HUDEP-2 (cell line): ENCODE results near the gene COL8A2.

Experiments
- DNase-seq, 76 experiments: peaks; one replicate each; lab custom pipeline; 2025; ENCODE audit not compliant: unreplicated experiment in 76 of 76; lab: John Stamatoyannopoulos, UW

COL8A2 gene

DNA sequence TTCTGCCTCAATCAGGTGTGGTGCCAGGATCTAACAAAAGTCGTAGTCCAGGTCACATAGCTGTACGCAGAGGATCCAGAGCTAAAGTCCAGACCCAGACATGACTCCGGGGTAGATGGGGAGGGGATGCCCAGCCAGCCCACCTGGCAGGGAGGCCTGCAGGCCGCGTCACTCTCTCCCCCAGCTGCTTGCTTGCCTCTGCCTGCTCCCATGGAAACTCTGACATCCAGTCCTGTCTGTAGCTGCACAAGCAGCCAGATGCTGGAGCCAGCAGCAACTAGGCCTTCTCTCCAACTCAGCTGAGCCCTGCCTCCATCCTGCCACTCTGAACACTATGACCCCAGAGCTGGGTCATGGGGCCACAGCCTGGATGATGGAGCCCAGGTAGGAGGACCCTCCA is 8.1 kb downstream of the COL8A2 start:
- DNase-seq, result no peak

DNA sequence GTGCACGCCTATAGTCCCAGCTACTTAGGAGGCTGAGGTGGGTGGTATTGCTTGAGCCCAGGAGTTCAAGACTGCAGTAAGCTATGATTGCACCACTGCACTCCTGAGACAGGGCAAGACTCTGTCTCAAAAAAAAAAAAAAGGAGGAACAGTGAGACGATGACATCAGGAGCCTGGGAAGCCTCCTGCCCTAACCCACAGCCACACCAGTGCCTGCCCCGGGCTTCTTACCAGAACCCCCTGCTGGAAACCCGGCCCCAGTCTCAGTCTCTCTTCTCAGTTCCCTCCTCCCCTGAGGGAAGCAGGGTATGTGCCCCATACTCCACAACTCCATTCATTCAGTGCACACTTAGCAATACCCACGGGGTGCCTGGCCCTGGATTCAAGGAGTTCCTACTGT is 9.1 kb downstream of the COL8A2 start:
- DNase-seq, result no peak

DNA sequence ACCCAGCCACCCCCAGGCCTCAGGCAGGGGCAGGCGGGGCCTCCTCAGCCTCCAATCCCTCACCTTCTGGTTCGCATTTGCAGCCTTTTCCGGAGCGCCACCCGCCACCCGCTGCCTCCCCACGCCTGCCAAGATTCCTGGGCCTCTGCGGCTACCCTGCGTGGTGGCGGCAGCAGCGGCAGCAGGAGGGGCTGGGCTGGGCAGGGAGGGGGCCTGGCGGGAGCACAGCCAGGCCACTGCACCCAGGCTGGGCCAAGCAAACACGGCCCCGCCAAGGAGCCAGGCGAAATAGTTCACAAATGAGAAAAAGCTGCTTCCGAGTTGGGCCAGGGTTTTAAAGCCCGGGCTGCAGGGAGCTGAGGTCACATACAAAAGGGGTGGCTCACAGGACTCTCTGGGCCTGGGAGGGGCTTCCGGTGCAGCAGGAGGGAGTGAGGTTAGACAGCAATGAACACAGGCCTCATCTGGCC is 9.8 kb downstream of the COL8A2 start:
- no peak for DNase-seq

GRCh38 chr1:36114371-36114770 is 10.7 kb downstream of the COL8A2 start:
- no peak for DNase-seq

DNA sequence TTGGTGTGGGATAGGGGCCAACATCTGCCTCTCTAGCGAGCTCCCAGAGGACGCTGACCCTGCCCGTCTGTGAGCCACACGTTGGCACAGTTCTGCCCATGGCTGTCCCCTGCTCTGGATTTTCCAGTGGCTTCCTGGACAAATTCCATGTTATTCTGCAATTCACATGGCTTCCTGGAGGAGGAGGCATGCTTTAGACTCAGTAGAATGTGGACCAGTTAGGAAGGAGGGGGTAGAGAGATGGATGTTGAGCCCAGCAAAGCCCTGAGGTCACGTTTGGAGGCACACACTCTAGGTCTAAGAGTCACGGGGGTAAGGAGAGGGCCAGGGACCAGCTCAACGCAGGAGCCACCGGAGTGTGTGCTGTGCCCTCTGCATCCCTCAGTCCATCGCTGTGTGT is 12.2 kb downstream of the COL8A2 start:
- no peak for DNase-seq

DNA sequence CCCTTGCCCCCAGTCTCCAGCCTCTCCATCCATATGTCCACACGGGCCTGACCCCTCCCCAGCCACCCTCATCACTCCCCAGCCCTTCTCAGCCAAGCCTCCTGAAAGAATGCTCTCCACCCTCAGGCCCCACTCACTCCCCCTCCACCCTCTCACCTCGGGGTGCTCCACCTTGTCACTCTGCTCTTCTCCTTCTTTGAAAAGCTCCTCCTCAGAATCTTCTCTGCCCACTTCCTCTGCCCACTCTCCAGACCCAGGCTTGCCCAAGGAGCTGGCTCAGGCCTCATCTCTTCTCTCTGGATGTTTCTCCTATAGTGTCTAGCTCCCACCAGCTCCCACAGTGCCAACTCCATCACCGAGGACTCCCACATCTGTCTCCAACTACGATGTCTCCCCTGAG is 13.9 kb downstream of the COL8A2 start:
- DNase-seq, result no peak

DNA sequence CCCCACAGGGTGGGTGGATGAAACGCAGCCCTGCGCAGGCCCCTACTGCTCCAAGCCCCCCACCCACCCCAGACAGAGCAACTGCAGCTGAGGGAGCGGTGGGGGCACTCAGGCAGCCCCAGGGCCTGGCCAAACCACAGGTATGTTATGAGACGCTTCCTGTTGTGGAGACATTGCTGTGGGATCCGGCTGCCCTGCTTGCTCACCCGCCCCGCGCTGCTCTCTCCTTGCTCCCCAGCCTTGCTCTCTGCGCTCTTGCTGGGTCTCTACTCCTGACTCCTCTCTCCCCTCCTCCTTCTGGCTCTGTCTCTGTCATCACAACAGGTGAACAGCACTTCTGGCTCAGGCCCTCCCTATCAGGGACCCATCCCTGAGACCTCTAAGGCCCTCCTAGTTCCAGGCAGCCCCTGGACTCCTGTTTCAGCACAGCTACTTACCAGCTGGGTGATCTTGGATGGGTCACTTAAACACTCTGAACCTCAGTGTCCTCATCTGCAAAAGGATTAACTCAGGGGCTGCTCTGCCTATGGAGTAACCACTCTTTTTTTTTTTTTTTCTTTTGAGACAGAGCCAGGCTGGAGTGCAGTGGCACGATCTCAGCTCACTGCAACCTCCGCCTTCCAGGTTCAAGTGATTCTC is 15.9 kb downstream of the COL8A2 start:
- no peak for DNase-seq

DNA sequence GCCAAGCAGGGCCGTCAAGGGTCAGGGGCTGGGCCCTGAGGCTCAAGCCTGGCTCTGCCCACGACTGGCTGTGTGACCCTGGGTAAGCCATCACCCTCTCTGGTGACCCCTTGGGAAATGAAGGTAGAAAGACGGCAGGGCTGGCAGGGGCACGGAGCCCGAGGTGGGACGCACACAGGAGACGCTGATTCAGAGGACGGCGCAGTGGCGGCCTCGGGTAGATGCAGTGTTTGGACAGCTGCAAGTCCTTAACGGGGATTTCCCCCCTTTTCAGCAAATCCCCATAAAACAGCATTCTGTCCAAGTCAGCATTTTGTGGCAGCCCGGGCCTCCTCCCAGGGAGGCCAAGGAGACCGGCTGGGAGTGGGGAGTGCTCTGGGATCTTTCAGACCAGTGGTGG is 16.7 kb downstream of the COL8A2 start:
- no peak for DNase-seq

DNA sequence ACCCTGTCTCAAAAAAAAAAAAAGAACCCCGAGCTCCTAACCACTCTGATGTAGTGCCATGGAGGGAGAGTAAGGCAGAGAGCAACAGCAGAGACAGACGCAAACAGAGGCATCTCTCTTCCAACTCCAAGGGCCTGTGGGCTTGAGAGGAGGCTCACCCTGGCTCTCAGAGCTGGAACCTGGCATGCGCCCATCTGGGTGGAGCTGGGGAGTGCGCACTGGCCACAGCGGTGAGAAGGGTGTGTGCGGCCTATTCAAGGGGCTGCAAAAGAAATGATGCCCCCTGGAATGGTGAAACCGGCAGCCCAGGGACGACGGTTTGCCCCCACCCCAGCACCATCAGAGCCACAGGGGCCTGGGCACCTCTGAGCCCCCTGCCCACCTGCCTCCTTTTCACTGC is 17.6 kb downstream of the COL8A2 start:
- DNase-seq, result no peak

GRCh38 chr1:36106269-36106668 is 18.8 kb downstream of the COL8A2 start:
- DNase-seq, result no peak

DNA sequence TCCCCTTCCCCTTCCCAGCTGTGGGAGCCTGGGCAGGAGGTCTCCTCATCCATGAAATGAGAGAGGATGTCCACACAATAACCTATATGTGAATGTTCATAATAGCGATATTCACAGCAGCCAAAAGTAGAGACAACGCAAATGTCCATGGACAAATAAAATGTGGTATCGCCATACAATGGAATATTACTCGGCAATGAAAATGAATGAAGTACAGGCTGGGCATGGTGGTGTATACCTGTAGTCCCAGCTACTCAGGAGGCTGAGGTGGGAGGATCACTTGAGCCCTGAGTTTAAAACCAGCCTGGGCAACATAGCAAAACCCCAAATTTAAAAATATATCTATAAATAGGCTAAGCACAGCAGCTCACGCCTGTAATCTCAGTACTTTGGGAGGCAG is 23.5 kb downstream of the COL8A2 start:
- DNase-seq, result no peak

- DNase-seq, result peak in 27 of 76 experiments; percentile 8 to 48 (median 35)
Observed at GRCh38 chr1:36100376-36100775, 24.6 kb downstream of the COL8A2 start.

GRCh38 chr1:36099681-36100341 is 25.2 kb downstream of the COL8A2 start:
- peak in 68 of 76 experiments; percentile 10 to 80 (median 52) for DNase-seq

DNA sequence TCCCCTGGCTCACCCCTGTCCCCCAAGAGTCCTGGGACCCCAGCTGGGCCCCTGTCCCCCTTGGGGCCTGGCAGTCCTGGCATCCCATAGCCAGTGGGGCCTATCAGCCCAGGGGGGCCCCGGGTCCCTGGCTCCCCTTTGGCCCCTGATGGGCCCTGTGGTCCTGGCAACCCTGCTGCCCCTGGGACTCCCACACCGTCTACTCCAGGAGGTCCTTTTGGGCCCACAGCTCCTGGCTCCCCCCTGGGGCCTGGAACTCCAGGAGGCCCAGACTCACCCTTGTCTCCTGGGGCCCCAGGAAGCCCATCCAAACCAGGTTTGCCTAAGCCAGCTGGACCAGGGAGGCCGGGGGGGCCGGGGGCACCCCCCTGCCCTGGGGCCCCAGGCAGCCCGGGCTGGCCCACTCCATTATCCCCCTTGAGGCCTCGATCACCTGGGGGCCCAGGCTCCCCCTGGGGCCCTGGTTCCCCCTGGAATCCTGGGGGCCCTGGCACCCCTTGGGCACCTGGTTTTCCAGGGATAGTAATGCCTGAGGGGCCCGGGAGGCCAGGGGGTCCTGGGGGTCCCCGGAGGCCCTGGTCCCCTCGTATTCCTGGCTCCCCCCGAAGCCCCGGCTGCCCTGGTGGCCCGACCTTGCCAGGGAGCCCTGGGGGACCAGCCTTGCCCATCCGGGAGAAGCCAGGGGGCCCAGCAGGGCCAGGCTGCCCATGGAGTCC is 26.2 kb downstream of the COL8A2 start:
- no peak for DNase-seq

- DNase-seq, result no peak
Observed at GRCh38 chr1:36097693-36098585, 27.1 kb downstream of the COL8A2 start.

- DNase-seq, result peak in 12 of 76 experiments; percentile 2 to 26 (median 12)
Observed at GRCh38 chr1:36096500-36097432, 28.3 kb downstream of the COL8A2 start.

GRCh38 chr1:36095760-36096405 is 29.1 kb downstream of the COL8A2 start:
- DNase-seq, result no peak

- no peak for DNase-seq
Observed at GRCh38 chr1:36094621-36095061, 30.4 kb downstream of the COL8A2 start.

- no peak for DNase-seq
Observed at GRCh38 chr1:36093929-36094328, 31.1 kb downstream of the COL8A2 start.
